Smooth muscle cell (in vitro differentiated cells): ENCODE data around the gene SLC19A1. TPM values are rescaled to one million over a fixed set of nuclear protein-coding genes. Genes with fewer than 3 reads are reported as not detected.

Experiments
- DNase-seq: peaks from one replicate; lab custom pipeline; 2025; ENCODE audit not compliant: unreplicated experiment; lab: John Stamatoyannopoulos, UW
- H2AFZ ChIP-seq: fragments of 200-600 bp; sonication (generic); 2 replicates; pipeline ENCODE4 v1.6.0; 2016; ENCODE audit warnings: antibody characterized with exemption, low read depth, mild to moderate bottlenecking
- H3F3A ChIP-seq: fragments of 200-600 bp; sonication (generic); 2 replicates; pipeline ENCODE4 v1.6.0; 2017; ENCODE audit warnings: antibody characterized with exemption, low read depth
- H3K27ac ChIP-seq: fragments of 200-600 bp; sonication (generic); 2 replicates; pipeline ENCODE4 v1.5.1; 2016; ENCODE audit warnings: low read depth, mild to moderate bottlenecking
- H3K27me3 ChIP-seq: fragments of 200-600 bp; sonication (generic); 2 replicates; pipeline ENCODE4 v1.6.1; 2016; ENCODE audit warnings: low read depth, mild to moderate bottlenecking
- H3K36me3 ChIP-seq: fragments of 200-600 bp; sonication (generic); 2 replicates; pipeline ENCODE4 v1.5.1; 2016; ENCODE audit warnings: low read depth
- H3K4me1 ChIP-seq: fragments of 200-600 bp; sonication (generic); 2 replicates; pipeline ENCODE4 v1.5.1; 2016; ENCODE audit warnings: low read depth
- H3K4me2 ChIP-seq: fragments of 200-600 bp; sonication (generic); 2 replicates; pipeline ENCODE4 v1.6.0; 2016; ENCODE audit warnings: mild to moderate bottlenecking
- H3K4me3 ChIP-seq: fragments of 200-600 bp; sonication (generic); 2 replicates; pipeline ENCODE4 v1.5.1; 2016; ENCODE audit warnings: mild to moderate bottlenecking
- H3K79me2 ChIP-seq: fragments of 200-600 bp; sonication (generic); 2 replicates; pipeline ENCODE4 v1.6.0; 2016; ENCODE audit warnings: low read depth, mild to moderate bottlenecking
- H3K9ac ChIP-seq: fragments of 200-600 bp; sonication (generic); 2 replicates; pipeline ENCODE4 v1.6.0; 2016; ENCODE audit warnings: low read depth
- H3K9me3 ChIP-seq: fragments of 200-600 bp; sonication (generic); replicated peaks from 2 replicates; pipeline ENCODE4 v1.5.1; 2016; ENCODE audit warnings: low read depth
- H4K20me1 ChIP-seq: fragments of 200-600 bp; sonication (generic); 2 replicates; pipeline ENCODE4 v1.6.0; 2016; ENCODE audit warnings: low read depth
- WGBS: methylation state at CpG from one replicate; pipeline ENCODE4 v1.1.7; 2016; ENCODE audit warnings: low lambda C conversion rate; 5-methylcytosine and 5-hydroxymethylcytosine counted together
- polyA plus RNA-seq: library from polyadenylated mRNA; unstranded; fragments of >200 nt; fragmentation: Nextera tagmentation; extraction: Ambion mirVana; gene quantifications from 2 replicates; pipeline ENCODE4 v1.2.1, GENCODE V29; 2016
- total RNA-seq: library from RNA; depleted of rRNA; stranded (reverse); fragments of >200 nt; gene quantifications from 2 replicates; pipeline ENCODE4 v1.2.3, GENCODE V29; 2014
- TF ChIP-seq, protein P1 (sequence below): fragments of 200-600 bp; sonication (generic); IDR thresholded peaks from 2 replicates; pipeline ENCODE4 v1.5.1; 2017; ENCODE audit warnings: borderline replicate concordance, mild to moderate bottlenecking, antibody characterized with exemption; ENCODE audit not compliant: insufficient read depth, poor library complexity, severe bottlenecking

The SLC19A1 gene
- total and polyA plus RNA-seq, 2 experiments from 2014 or later: 2.3 to 33.2 TPM

DNA sequence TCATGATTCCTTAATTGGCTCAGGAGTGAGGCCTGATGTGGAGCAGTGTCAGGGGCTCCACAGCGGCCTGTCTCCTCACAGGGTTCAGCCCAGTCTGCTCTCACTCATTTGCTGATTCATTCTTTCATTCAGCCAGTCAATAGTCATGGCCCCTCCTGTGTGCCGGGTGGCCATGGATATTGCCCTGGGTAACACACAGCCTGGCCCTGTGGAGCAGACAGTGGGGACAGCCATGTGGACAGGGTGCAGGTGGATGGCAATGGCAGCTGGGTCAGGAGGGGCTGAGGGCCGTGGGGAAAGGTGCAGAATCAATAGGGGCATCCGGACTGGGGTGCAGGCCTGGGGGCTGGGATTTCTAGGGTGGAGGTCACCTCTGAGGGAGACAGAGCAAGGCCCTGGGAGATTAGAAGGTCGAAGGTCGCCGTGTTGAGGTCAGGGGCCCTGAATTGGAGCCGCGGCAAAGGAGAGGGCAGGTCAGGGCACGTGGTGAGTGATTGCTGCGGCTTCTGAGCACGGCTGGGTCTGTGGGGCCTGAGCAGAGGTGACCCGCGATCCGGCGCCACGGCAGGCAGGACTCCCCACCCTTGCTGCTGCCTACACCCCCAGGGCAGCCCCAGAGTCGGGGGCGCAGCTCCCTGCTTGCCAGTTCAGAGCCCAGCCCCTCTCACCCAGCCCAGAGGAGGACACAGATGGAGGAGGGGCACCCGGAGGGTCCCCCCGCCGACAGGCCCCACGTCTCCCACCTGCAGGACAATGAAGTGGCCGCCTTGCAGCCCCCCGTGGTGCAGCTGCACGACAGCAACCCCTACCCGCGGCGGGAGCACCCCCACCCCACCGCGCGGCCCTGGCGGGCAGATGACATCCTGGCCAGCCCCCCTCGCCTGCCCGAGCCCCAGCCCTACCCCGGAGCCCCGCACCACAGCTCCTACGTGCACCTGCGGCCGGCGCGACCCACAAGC lies 33.4 kb downstream of the SLC19A1 start:
- Histone ChIP-seq H3K36me3 (no peaks in the 10 kb centered on the region), H3K4me1 (no peaks in the 10 kb centered on the region), H3K9me3 (no peaks in the 10 kb centered on the region), H3K79me2 (no peaks in the 10 kb centered on the region), H4K20me1 (peaks cover 19% of the 10 kb centered on the region), H3K4me2 (no peak overlapping the region), H3K27me3 (no peaks in the 10 kb centered on the region), H2AFZ (no peak overlapping the region), H3F3A (no peaks in the 10 kb centered on the region), H3K9ac (no peak overlapping the region), H3K4me3 (no peak overlapping the region), H3K27ac (no peak overlapping the region)
- no peak for DNase-seq
- TF ChIP-seq, protein P1, sequence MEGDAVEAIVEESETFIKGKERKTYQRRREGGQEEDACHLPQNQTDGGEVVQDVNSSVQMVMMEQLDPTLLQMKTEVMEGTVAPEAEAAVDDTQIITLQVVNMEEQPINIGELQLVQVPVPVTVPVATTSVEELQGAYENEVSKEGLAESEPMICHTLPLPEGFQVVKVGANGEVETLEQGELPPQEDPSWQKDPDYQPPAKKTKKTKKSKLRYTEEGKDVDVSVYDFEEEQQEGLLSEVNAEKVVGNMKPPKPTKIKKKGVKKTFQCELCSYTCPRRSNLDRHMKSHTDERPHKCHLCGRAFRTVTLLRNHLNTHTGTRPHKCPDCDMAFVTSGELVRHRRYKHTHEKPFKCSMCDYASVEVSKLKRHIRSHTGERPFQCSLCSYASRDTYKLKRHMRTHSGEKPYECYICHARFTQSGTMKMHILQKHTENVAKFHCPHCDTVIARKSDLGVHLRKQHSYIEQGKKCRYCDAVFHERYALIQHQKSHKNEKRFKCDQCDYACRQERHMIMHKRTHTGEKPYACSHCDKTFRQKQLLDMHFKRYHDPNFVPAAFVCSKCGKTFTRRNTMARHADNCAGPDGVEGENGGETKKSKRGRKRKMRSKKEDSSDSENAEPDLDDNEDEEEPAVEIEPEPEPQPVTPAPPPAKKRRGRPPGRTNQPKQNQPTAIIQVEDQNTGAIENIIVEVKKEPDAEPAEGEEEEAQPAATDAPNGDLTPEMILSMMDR: no peak
- WGBS: 97% methylated on average over 14 of the region's 42 CpGs

DNA sequence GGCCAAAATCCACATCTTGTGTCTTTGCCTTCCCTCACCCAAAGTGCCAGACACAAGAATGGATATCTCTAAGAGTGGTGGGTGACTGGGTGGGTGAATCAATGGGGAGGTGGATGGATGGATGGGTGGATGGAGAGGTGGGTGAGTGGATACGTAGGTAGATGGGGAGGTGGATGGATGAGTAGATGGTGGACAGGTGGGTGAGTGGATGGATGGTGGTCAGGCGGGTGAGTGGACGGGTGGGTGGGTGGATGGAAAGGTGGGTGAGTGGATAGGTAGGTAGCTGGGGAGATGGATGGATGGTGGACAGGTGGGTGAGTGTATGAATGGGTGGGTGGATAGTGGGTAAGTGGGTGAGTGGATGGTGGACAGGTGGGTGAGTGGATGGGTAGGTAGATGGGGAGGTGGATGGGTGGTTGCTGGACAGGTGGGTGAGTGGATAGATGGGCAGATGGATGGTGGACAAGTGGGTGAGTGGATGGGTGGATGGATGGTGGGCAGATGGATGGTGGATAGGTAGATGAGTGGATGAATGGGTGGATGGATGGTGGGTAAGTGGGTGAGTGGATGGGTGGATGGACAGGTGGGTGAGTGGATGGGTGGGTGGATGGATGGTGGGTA lies 34.2 kb downstream of the SLC19A1 start:
- Histone ChIP-seq H3K27me3 (no peaks in the 10 kb centered on the region), H3F3A (no peaks in the 10 kb centered on the region), H3K27ac (no peak overlapping the region), H2AFZ (no peak overlapping the region), H3K4me3 (no peak overlapping the region), H4K20me1 (peaks cover 10% of the 10 kb centered on the region), H3K9me3 (no peaks in the 10 kb centered on the region), H3K9ac (no peak overlapping the region), H3K4me1 (no peaks in the 10 kb centered on the region), H3K79me2 (no peaks in the 10 kb centered on the region), H3K4me2 (no peak overlapping the region), H3K36me3 (no peaks in the 10 kb centered on the region)
- TF ChIP-seq, protein P1: no peak
- WGBS: 94% methylated on average over 3 of the region's 3 CpGs
- DNase-seq: no peak

DNA sequence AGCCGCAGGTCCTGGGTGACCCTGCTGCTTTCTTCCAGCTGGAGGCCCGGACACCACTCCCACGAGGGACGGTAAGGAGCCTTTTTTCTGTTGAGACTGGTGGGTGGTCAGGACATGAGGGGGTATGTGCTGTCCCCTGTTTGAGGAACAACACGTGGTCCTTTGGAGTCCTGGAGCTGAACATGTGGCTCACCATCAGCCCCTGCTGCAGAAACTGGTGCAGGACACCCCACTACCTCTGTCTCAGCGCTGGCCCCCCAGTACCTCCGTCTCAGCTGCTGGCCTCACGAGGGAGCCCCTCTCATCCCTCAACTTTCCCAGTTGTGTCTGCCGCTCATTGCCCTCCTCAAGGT lies 34.7 kb downstream of the SLC19A1 start:
- H3K9me3 ChIP-seq: no peaks in the 10 kb centered on the region
- TF ChIP-seq, protein P1: no peak
- peaks cover 6% of the 10 kb centered on the region for H4K20me1 ChIP-seq
- H3K4me1 ChIP-seq: no peaks in the 10 kb centered on the region
- no peak overlapping the region for H2AFZ ChIP-seq
- no peak overlapping the region for H3K4me3 ChIP-seq
- H3K27me3 ChIP-seq: no peaks in the 10 kb centered on the region
- no peaks in the 10 kb centered on the region for H3F3A ChIP-seq
- no peak for DNase-seq
- no peaks in the 10 kb centered on the region for H3K79me2 ChIP-seq
- 90% methylated on average over 8 of the region's 9 CpGs for WGBS
- no peak overlapping the region for H3K27ac ChIP-seq
- H3K4me2 ChIP-seq: no peak overlapping the region
- no peak overlapping the region for H3K9ac ChIP-seq
- no peaks in the 10 kb centered on the region for H3K36me3 ChIP-seq
